Measurements from ENCODE around the gene RNF2.

DNA sequence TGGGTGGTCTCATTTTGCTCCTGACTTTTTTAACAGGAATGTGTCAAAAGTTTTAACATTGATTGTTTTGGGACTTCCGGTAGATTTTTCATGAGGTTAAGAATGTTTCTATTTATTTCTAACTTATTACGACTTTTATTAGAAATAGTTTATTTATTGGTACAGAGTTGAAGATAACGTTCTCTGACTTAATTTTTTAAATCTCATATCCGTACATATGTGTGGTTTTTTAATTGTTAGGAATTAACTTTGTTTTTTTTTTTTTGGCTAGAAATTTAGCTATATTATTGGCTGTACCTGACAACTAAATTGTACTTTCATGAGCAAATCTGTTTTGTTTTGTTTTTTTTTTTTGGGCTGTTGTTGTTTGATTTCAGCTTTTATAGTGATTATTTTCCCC lies 32.0 kb downstream of the RNF2 start:
- TF ChIP-seq, protein P1, sequence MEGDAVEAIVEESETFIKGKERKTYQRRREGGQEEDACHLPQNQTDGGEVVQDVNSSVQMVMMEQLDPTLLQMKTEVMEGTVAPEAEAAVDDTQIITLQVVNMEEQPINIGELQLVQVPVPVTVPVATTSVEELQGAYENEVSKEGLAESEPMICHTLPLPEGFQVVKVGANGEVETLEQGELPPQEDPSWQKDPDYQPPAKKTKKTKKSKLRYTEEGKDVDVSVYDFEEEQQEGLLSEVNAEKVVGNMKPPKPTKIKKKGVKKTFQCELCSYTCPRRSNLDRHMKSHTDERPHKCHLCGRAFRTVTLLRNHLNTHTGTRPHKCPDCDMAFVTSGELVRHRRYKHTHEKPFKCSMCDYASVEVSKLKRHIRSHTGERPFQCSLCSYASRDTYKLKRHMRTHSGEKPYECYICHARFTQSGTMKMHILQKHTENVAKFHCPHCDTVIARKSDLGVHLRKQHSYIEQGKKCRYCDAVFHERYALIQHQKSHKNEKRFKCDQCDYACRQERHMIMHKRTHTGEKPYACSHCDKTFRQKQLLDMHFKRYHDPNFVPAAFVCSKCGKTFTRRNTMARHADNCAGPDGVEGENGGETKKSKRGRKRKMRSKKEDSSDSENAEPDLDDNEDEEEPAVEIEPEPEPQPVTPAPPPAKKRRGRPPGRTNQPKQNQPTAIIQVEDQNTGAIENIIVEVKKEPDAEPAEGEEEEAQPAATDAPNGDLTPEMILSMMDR (IDR thresholded peaks at IDR 0.05), result no peak
- no peak for TF ChIP-seq POLR2AphosphoS5 (IDR thresholded peaks at IDR 0.05)
- TF ChIP-seq POLR2A (IDR thresholded peaks at IDR 0.05; ENCODE audit: low read depth), result no peak

All from esophagus muscularis mucosa (tissue), 3 donors.